Measurements from ENCODE around the gene AGAP1.

GRCh38 chr2:235685024-235685721 is 191.3 kb downstream of the AGAP1 start:
- TF ChIP-seq USF2 (IDR thresholded peaks at IDR 0.05) = no peak
- TF ChIP-seq, protein P1, sequence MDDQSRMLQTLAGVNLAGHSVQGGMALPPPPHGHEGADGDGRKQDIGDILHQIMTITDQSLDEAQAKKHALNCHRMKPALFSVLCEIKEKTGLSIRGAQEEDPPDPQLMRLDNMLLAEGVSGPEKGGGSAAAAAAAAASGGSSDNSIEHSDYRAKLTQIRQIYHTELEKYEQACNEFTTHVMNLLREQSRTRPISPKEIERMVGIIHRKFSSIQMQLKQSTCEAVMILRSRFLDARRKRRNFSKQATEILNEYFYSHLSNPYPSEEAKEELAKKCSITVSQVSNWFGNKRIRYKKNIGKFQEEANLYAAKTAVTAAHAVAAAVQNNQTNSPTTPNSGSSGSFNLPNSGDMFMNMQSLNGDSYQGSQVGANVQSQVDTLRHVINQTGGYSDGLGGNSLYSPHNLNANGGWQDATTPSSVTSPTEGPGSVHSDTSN (IDR thresholded peaks at IDR 0.05) = no peak
- TF ChIP-seq, protein P2, sequence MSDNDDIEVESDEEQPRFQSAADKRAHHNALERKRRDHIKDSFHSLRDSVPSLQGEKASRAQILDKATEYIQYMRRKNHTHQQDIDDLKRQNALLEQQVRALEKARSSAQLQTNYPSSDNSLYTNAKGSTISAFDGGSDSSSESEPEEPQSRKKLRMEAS (IDR thresholded peaks at IDR 0.05) = no peak
- TF ChIP-seq POLR2A (IDR thresholded peaks at IDR 0.05; ENCODE audit: low read length) = no peak
- TF ChIP-seq CTCF (IDR thresholded peaks at IDR 0.05) = no peak
- TF ChIP-seq ZFP36 (IDR thresholded peaks at IDR 0.05; ENCODE audit: borderline replicate concordance, partially characterized antibody) = no peak
- no peak for TF ChIP-seq MYC (IDR thresholded peaks at IDR 0.05; ENCODE audit: borderline replicate concordance, low read length)
- no peak for TF ChIP-seq SMC3 (IDR thresholded peaks at IDR 0.05)
- TF ChIP-seq E2F6 (IDR thresholded peaks at IDR 0.05; ENCODE audit: borderline replicate concordance, low read depth) = no peak
- TF ChIP-seq MAZ (IDR thresholded peaks at IDR 0.05; ENCODE audit: borderline replicate concordance, low read depth, low read length) = no peak
- no peak for TF ChIP-seq BCL3 (IDR thresholded peaks at IDR 0.05)

Data from A549 (cell line).